ENCODE data around the gene USP24. TPM values are rescaled to one million over a fixed set of nuclear protein-coding genes. Genes with fewer than 3 reads are reported as not detected.

The USP24 gene
- total RNA-seq, 1 donor from 2014 or later = 35.8 TPM

GRCh38 chr1:55048453-55049270 lies 166.5 kb downstream of the USP24 start:
- no peak for DNase-seq (ENCODE audit: extremely low spot score in 2 of 2)
- no peaks in the 10 kb centered on the region for H3K9me3 ChIP-seq
- no peaks in the 10 kb centered on the region for H3K4me1 ChIP-seq
- no peaks in the 10 kb centered on the region for H3K27me3 ChIP-seq
- TF ChIP-seq POLR2AphosphoS5 (IDR thresholded peaks at IDR 0.05; ENCODE audit: insufficient read depth in 1 of 2, low read depth in 1 of 2) = no peak
- TF ChIP-seq POLR2A (IDR thresholded peaks at IDR 0.05) = no peak
- TF ChIP-seq CTCF (IDR thresholded peaks at IDR 0.05) = no peak
- H3K36me3 ChIP-seq = no peaks in the 10 kb centered on the region
- no peak overlapping the region for H3K4me3 ChIP-seq
- no peak overlapping the region for H3K27ac ChIP-seq
- intact Hi-C loops (cut with DNase I) = no loop called here

GRCh38 chr1:55047611-55048010 lies 167.6 kb downstream of the USP24 start:
- H3K4me3 ChIP-seq = no peak overlapping the region
- TF ChIP-seq CTCF (IDR thresholded peaks at IDR 0.05) = no peak
- TF ChIP-seq POLR2A (IDR thresholded peaks at IDR 0.05) = no peak
- TF ChIP-seq POLR2AphosphoS5 (IDR thresholded peaks at IDR 0.05; ENCODE audit: insufficient read depth in 1 of 2, low read depth in 1 of 2) = no peak
- H3K27me3 ChIP-seq = no peaks in the 10 kb centered on the region
- no peaks in the 10 kb centered on the region for H3K9me3 ChIP-seq
- no peaks in the 10 kb centered on the region for H3K36me3 ChIP-seq
- no peak for DNase-seq (ENCODE audit: extremely low spot score in 2 of 2)
- H3K4me1 ChIP-seq = no peaks in the 10 kb centered on the region
- intact Hi-C loops (cut with DNase I) = no loop called here
- H3K27ac ChIP-seq = no peak overlapping the region

GRCh38 chr1:55046871-55047270 lies 168.3 kb downstream of the USP24 start:
- Histone ChIP-seq H3K27ac (no peak overlapping the region), H3K36me3 (no peaks in the 10 kb centered on the region), H3K27me3 (no peaks in the 10 kb centered on the region), H3K9me3 (no peaks in the 10 kb centered on the region), H3K4me1 (no peaks in the 10 kb centered on the region), H3K4me3 (no peak overlapping the region)
- TF ChIP-seq CTCF (IDR thresholded peaks at IDR 0.05) = no peak
- no peak for TF ChIP-seq POLR2AphosphoS5 (IDR thresholded peaks at IDR 0.05; ENCODE audit: insufficient read depth in 1 of 2, low read depth in 1 of 2)
- TF ChIP-seq POLR2A (IDR thresholded peaks at IDR 0.05) = no peak
- DNase-seq (ENCODE audit: extremely low spot score in 2 of 2) = no peak
- intact Hi-C loops (cut with DNase I) = no loop called here

- TF ChIP-seq POLR2A (IDR thresholded peaks at IDR 0.05) = no peak
- no peak for TF ChIP-seq POLR2AphosphoS5 (IDR thresholded peaks at IDR 0.05; ENCODE audit: insufficient read depth in 1 of 2, low read depth in 1 of 2)
- no peak for TF ChIP-seq CTCF (IDR thresholded peaks at IDR 0.05)
- no peaks in the 10 kb centered on the region for H3K36me3 ChIP-seq
- H3K9me3 ChIP-seq = no peaks in the 10 kb centered on the region
- no peak for DNase-seq (ENCODE audit: extremely low spot score in 2 of 2)
- H3K4me1 ChIP-seq = peaks cover 7% of the 10 kb centered on the region
- intact Hi-C loops (cut with DNase I) = no loop called here
- no peaks in the 10 kb centered on the region for H3K27me3 ChIP-seq
- no peak overlapping the region for H3K27ac ChIP-seq
- H3K4me3 ChIP-seq = no peak overlapping the region
Observed at GRCh38 chr1:55045430-55045829, 169.7 kb downstream of the USP24 start.
